ENCODE measurements around the gene LKAAEAR1. TPM values are rescaled to one million over a fixed set of nuclear protein-coding genes. Genes with fewer than 3 reads are reported as not detected.
A peak's percentile ranks its signal among the peaks of the same experiment; 100 is the strongest.

The LKAAEAR1 gene
- total and polyA plus RNA-seq, 2 of the 13 experiments (the other 11 are each of a cell fraction or from before 2014, with no cell fraction given), result not detected

GRCh38 chr20:64063389-64064144, 20.6 kb downstream of the LKAAEAR1 start (continued):
- no peak for TF ChIP-seq REL (CRISPR knock-in tag; conservative IDR thresholded peaks at IDR 0.05)
- peak; percentile 17; the same call in 1 of the 2 replicates for TF ChIP-seq KLF11 (CRISPR knock-in tag; IDR thresholded peaks at IDR 0.05)
- 0 out of 2 replicates have a peak, but pooled peaks have one; percentile 47 for TF ChIP-seq SMYD3 (CRISPR knock-in tag; IDR thresholded peaks at IDR 0.05)
- peak; percentile 16; the same call in 1 of the 2 replicates for TF ChIP-seq ZNF616 (CRISPR knock-in tag; IDR thresholded peaks at IDR 0.05; ENCODE audit: low read depth)
- TF ChIP-seq RNF219 (CRISPR knock-in tag; IDR thresholded peaks at IDR 0.05), result no peak
- peak; percentile 62; the same call in 1 of the 2 replicates for TF ChIP-seq TARDBP (CRISPR knock-in tag; IDR thresholded peaks at IDR 0.05)
- TF ChIP-seq CBX5 (CRISPR knock-in tag; IDR thresholded peaks at IDR 0.05; ENCODE audit: borderline replicate concordance), result 0 out of 2 replicates have a peak, but pooled peaks have one; percentile 14
- TF ChIP-seq, protein P1, sequence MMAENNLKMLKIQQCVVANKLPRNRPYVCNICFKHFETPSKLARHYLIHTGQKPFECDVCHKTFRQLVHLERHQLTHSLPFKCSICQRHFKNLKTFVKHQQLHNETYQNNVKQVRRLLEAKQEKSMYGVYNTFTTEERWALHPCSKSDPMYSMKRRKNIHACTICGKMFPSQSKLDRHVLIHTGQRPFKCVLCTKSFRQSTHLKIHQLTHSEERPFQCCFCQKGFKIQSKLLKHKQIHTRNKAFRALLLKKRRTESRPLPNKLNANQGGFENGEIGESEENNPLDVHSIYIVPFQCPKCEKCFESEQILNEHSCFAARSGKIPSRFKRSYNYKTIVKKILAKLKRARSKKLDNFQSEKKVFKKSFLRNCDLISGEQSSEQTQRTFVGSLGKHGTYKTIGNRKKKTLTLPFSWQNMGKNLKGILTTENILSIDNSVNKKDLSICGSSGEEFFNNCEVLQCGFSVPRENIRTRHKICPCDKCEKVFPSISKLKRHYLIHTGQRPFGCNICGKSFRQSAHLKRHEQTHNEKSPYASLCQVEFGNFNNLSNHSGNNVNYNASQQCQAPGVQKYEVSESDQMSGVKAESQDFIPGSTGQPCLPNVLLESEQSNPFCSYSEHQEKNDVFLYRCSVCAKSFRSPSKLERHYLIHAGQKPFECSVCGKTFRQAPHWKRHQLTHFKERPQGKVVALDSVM (CRISPR knock-in tag; IDR thresholded peaks at IDR 0.05), result no peak
- TF ChIP-seq, protein P2, sequence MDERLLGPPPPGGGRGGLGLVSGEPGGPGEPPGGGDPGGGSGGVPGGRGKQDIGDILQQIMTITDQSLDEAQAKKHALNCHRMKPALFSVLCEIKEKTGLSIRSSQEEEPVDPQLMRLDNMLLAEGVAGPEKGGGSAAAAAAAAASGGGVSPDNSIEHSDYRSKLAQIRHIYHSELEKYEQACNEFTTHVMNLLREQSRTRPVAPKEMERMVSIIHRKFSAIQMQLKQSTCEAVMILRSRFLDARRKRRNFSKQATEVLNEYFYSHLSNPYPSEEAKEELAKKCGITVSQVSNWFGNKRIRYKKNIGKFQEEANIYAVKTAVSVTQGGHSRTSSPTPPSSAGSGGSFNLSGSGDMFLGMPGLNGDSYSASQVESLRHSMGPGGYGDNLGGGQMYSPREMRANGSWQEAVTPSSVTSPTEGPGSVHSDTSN (CRISPR knock-in tag; IDR thresholded peaks at IDR 0.05), result 0 out of 2 replicates have a peak, but pooled peaks have one; percentile 23
- no peak for TF ChIP-seq AFF4 (CRISPR knock-in tag; IDR thresholded peaks at IDR 0.05)
- TF ChIP-seq ZNF678 (CRISPR knock-in tag; IDR thresholded peaks at IDR 0.05), result peak; percentile 15; the same call in 1 of the 2 replicates
- TF ChIP-seq POLR2A (IDR thresholded peaks at IDR 0.05; ENCODE audit: insufficient read depth in 1 of 2, low read depth in 2 of 2, low read length in 2 of 2), result peak in 1 of 2 experiments; percentile 68; a peak in 1 of 4 replicates
- 0 out of 2 replicates have a peak, but pooled peaks have one; percentile 34 for TF ChIP-seq IRF2 (CRISPR knock-in tag; IDR thresholded peaks at IDR 0.05)
- TF ChIP-seq GABPB1 (CRISPR knock-in tag; IDR thresholded peaks at IDR 0.05), result 0 out of 2 replicates have a peak, but pooled peaks have one; percentile 7
- peak; percentile 41; the same call in 1 of the 2 replicates for TF ChIP-seq GPN1 (CRISPR knock-in tag; IDR thresholded peaks at IDR 0.05; ENCODE audit: borderline replicate concordance)
- TF ChIP-seq PREB (CRISPR knock-in tag; IDR thresholded peaks at IDR 0.05), result peak; percentile 47; the same call in 1 of the 2 replicates
- TF ChIP-seq AGO1 (IDR thresholded peaks at IDR 0.05; ENCODE audit: low read depth, low read length, poor library complexity, severe bottlenecking), result peak; percentile 98
- no peak for TF ChIP-seq ZNF572 (CRISPR knock-in tag; IDR thresholded peaks at IDR 0.05)
- no peak for TF ChIP-seq FLYWCH1 (CRISPR knock-in tag; IDR thresholded peaks at IDR 0.05)

All from HepG2 (cell line).